Measurements from ENCODE around the gene ARHGAP19. TPM values are rescaled to one million over a fixed set of nuclear protein-coding genes. Genes with fewer than 3 reads are reported as not detected.
A peak's percentile ranks its signal among the peaks of the same experiment; 100 is the strongest.
"Not testable (repeated sequence)": the region's sequence is repeated elsewhere in the genome, so short reads cannot be mapped to it uniquely, and the experiment has no call there.

ARHGAP19 gene
- total RNA-seq, 1 donor: 8.7 TPM

DNA sequence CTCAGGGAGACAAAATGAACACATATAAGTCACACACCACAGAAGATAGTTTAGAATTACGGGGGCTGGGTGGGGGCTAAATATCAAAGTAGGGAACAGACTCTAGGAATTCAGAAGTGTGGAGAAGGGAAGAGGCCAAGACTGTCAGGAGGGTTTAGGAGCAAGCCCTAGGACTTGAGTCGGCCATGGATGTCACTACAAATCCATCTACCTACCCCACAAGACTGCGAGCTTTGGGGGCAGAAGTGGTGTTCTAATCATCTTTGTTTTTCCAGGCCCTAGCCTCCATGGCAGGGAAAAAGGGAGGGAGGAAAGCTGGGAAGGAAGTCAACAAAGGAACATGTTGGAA lies 5.8 kb upstream of the ARHGAP19 start:
- H2AFZ ChIP-seq (ENCODE audit: low read length): no peak overlapping the region
- TF ChIP-seq, protein P1, sequence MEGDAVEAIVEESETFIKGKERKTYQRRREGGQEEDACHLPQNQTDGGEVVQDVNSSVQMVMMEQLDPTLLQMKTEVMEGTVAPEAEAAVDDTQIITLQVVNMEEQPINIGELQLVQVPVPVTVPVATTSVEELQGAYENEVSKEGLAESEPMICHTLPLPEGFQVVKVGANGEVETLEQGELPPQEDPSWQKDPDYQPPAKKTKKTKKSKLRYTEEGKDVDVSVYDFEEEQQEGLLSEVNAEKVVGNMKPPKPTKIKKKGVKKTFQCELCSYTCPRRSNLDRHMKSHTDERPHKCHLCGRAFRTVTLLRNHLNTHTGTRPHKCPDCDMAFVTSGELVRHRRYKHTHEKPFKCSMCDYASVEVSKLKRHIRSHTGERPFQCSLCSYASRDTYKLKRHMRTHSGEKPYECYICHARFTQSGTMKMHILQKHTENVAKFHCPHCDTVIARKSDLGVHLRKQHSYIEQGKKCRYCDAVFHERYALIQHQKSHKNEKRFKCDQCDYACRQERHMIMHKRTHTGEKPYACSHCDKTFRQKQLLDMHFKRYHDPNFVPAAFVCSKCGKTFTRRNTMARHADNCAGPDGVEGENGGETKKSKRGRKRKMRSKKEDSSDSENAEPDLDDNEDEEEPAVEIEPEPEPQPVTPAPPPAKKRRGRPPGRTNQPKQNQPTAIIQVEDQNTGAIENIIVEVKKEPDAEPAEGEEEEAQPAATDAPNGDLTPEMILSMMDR (IDR thresholded peaks at IDR 0.05; ENCODE audit: extremely low read depth, low read depth, low read length): no peak
- H3K27me3 ChIP-seq (ENCODE audit: insufficient read depth, low read length): no peaks in the 10 kb centered on the region

DNA sequence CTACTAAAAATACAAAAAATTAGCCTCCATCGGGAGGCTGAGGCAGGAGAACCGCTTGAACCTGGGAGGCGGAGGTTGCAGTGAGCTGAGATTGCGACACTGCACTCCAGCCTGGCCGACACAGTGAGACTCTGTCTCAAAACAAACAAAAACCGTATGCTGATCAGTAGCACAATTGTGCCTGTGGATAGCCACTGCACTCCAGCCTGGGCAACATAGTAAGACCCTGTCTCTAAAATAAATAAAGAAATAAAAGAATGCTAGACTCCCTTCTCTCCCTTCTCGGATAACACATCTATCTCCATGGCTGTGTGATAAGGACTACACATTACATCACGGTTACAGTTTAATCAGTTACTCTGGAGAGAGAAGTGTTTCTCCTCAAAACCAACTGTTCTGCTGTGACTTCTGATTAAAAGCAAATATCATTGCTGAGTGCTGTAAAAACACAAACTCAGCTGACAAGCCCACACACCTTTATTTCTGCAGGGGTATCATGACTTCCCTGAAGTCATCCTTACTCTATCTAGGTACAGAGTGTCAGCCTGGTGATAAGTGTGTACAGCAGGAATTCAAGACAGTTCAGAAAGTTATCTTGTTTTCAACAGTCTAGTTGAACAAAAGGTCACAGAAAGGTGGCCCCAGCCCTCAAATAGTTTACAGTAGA lies 5.3 kb upstream of the ARHGAP19 start:
- no peak overlapping the region for H3K4me3 ChIP-seq (ENCODE audit: insufficient read depth, low read length)
- no peak overlapping the region for H3K4me2 ChIP-seq (ENCODE audit: insufficient read depth, low read length)
- H3K27me3 ChIP-seq (ENCODE audit: insufficient read depth, low read length): no peaks in the 10 kb centered on the region
- H4K20me1 ChIP-seq (ENCODE audit: insufficient read depth, low read length): no peaks in the 10 kb centered on the region
- no peak overlapping the region for H3K27ac ChIP-seq (ENCODE audit: low read depth, low read length)
- peaks cover 2% of the 10 kb centered on the region for H3K4me1 ChIP-seq (ENCODE audit: insufficient read depth, low read length)
- H2AFZ ChIP-seq (ENCODE audit: low read length): no peak overlapping the region
- H3K36me3 ChIP-seq (ENCODE audit: insufficient read depth, low read length): no peaks in the 10 kb centered on the region
- TF ChIP-seq, protein P1 (IDR thresholded peaks at IDR 0.05; ENCODE audit: extremely low read depth, low read depth, low read length): no peak
- H3K9me3 ChIP-seq (ENCODE audit: low read depth, low read length): no peaks in the 10 kb centered on the region
- H3K79me2 ChIP-seq (ENCODE audit: insufficient read depth, low read length): no peaks in the 10 kb centered on the region
- no peak for DNase-seq (ENCODE audit: insufficient read length, low spot score, missing footprints)

More for the DNA sequence above, 5.8 kb upstream of the ARHGAP19 start:
- Histone ChIP-seq H3K4me2 (ENCODE audit: insufficient read depth, low read length) (no peak overlapping the region), H3K36me3 (ENCODE audit: insufficient read depth, low read length) (no peaks in the 10 kb centered on the region), H3K27ac (ENCODE audit: low read depth, low read length) (no peak overlapping the region), H3K9me3 (ENCODE audit: low read depth, low read length) (no peaks in the 10 kb centered on the region), H3K4me1 (ENCODE audit: insufficient read depth, low read length) (no peaks in the 10 kb centered on the region), H4K20me1 (ENCODE audit: insufficient read depth, low read length) (no peaks in the 10 kb centered on the region), H3K79me2 (ENCODE audit: insufficient read depth, low read length) (no peaks in the 10 kb centered on the region), H3K4me3 (ENCODE audit: insufficient read depth, low read length) (no peak overlapping the region)
- DNase-seq (ENCODE audit: insufficient read length, low spot score, missing footprints): no peak

DNA sequence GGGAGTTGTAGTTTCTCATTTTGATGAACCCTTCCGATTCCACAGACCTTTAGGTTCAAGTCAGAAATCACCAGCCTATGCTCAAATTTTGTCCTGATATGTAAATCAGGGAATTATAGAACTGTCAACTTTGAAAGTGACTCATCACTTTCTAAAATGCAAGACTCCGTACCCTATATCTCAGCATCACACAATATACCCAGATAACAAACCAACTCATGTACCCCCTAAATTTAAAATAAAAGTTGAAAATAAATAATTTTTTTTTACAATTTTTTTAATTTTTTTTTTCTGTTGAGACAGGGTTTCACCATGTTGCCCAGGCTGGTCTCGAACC lies 393 bp upstream of the ARHGAP19 start:
- peaks cover 11% of the 10 kb centered on the region for H3K4me1 ChIP-seq (ENCODE audit: insufficient read depth, low read length)
- peaks cover 16% of the 10 kb centered on the region for H3K79me2 ChIP-seq (ENCODE audit: insufficient read depth, low read length)
- peak overlapping the region; percentile 97 for H3K4me3 ChIP-seq (ENCODE audit: insufficient read depth, low read length)
- no peaks in the 10 kb centered on the region for H4K20me1 ChIP-seq (ENCODE audit: insufficient read depth, low read length)
- H3K9me3 ChIP-seq (ENCODE audit: low read depth, low read length): no peaks in the 10 kb centered on the region
- no peak overlapping the region for H3K27ac ChIP-seq (ENCODE audit: low read depth, low read length)
- H3K27me3 ChIP-seq (ENCODE audit: insufficient read depth, low read length): no peaks in the 10 kb centered on the region
- DNase-seq (ENCODE audit: insufficient read length, low spot score, missing footprints): no peak
- TF ChIP-seq, protein P1 (IDR thresholded peaks at IDR 0.05; ENCODE audit: extremely low read depth, low read depth, low read length): no peak
- H3K4me2 ChIP-seq (ENCODE audit: insufficient read depth, low read length): peak overlapping the region; percentile 100
- H3K36me3 ChIP-seq (ENCODE audit: insufficient read depth, low read length): no peaks in the 10 kb centered on the region
- H2AFZ ChIP-seq (ENCODE audit: low read length): peak overlapping the region; percentile 68

DNA sequence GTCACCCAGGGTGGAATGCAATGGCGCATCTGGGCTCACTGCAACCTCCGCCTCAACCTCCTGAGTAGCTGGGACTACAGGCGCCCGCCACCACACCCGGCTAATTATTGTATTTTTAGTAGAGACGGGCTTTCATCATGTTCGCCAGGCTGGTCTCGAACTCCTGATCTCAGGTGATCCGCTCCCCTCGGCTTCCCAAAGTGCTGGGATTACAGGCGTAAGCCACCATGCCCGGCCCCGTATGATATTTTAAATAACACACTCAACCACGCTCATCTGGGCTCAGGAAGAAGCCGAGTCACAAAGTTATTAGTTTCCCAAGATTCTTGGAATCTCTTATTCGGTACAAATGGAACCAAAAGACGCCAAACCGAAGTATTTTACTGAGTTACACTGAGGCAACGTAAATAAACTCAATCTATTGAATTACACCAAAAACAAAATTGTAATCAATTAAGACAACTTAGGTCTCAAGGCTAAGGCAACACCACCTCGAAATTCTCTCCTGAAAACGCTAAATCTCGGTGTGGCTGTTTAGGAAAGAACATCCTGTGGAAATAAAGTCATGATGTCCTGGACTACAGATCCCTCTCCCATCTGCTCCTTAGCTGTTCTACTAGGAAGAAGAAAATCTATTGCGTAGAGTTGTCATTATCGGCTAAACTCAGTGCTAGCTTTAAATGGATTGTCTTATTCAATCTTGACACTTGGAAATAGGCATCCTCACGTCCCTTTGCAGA lies 910 bp downstream of the ARHGAP19 start:
- peak; percentile 66 for DNase-seq (ENCODE audit: insufficient read length, low spot score, missing footprints)

DNA sequence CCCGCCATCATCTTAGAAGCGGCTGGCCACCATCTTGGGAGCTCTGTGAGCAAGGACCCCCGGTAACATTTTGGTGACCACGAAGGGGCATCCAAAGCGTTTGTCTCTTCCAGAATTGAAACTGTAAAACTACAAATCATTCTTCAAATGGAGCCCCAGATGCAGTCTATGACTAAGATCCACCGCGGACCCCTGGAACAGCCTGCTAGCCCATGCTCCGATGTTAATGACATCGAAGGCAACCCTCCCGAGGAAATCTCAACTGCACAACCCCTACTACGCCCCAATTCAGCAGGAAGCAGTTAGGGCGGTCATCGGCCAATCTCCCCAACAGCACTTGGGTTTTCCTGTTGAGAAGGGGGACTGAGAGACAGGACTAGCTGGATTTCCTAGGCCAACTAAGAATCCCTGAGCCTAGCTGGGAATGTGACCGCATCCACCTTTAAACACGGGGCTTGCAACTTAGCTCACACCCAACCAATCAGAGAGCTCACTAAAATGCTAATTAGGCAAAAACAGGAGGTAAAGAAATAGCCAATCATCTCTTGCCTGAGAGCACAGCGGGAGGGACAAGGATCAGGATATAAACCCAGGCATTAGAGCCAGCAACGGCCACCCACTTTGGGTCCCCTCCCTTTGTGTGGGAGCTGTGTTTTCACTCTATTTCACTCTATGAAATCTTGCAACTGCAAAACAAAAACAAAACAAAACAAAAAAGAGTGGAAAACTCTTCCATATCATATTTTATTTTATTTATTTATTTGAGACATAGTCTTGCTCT lies 1.7 kb downstream of the ARHGAP19 start:
- H4K20me1 ChIP-seq (ENCODE audit: insufficient read depth, low read length); H3K27me3 ChIP-seq (ENCODE audit: insufficient read depth, low read length); DNase-seq (ENCODE audit: insufficient read length, low spot score, missing footprints); H3K9me3 ChIP-seq (ENCODE audit: low read depth, low read length); H3K4me3 ChIP-seq (ENCODE audit: insufficient read depth, low read length); H2AFZ ChIP-seq (ENCODE audit: low read length); H3K27ac ChIP-seq (ENCODE audit: low read depth, low read length); H3K36me3 ChIP-seq (ENCODE audit: insufficient read depth, low read length): not testable (repeated sequence)
- Histone ChIP-seq H3K4me2 (ENCODE audit: insufficient read depth, low read length) (peak overlapping the region; percentile 100), H3K4me1 (ENCODE audit: insufficient read depth, low read length) (peaks cover 11% of the 10 kb centered on the region), H3K79me2 (ENCODE audit: insufficient read depth, low read length) (peaks cover 16% of the 10 kb centered on the region)

More for the DNA sequence above, 910 bp downstream of the ARHGAP19 start:
- TF ChIP-seq, protein P1 (IDR thresholded peaks at IDR 0.05; ENCODE audit: extremely low read depth, low read depth, low read length): no peak
- Histone ChIP-seq H3K79me2 (ENCODE audit: insufficient read depth, low read length) (peaks cover 16% of the 10 kb centered on the region), H4K20me1 (ENCODE audit: insufficient read depth, low read length) (no peaks in the 10 kb centered on the region), H3K4me1 (ENCODE audit: insufficient read depth, low read length) (peaks cover 11% of the 10 kb centered on the region), H2AFZ (ENCODE audit: low read length) (peak overlapping the region; percentile 98), H3K27me3 (ENCODE audit: insufficient read depth, low read length) (no peaks in the 10 kb centered on the region), H3K4me2 (ENCODE audit: insufficient read depth, low read length) (peak overlapping the region; percentile 100), H3K9me3 (ENCODE audit: low read depth, low read length) (no peaks in the 10 kb centered on the region), H3K36me3 (ENCODE audit: insufficient read depth, low read length) (peaks cover 9% of the 10 kb centered on the region), H3K27ac (ENCODE audit: low read depth, low read length) (peak overlapping the region; percentile 94), H3K4me3 (ENCODE audit: insufficient read depth, low read length) (peak overlapping the region; percentile 97)

Data from osteoblast (primary cell).